ENCODE measurements around the gene FBXW7.

GRCh38 chr4:152467101-152467500 lies 68.8 kb downstream of the FBXW7 start:
- TF ChIP-seq, protein P1, sequence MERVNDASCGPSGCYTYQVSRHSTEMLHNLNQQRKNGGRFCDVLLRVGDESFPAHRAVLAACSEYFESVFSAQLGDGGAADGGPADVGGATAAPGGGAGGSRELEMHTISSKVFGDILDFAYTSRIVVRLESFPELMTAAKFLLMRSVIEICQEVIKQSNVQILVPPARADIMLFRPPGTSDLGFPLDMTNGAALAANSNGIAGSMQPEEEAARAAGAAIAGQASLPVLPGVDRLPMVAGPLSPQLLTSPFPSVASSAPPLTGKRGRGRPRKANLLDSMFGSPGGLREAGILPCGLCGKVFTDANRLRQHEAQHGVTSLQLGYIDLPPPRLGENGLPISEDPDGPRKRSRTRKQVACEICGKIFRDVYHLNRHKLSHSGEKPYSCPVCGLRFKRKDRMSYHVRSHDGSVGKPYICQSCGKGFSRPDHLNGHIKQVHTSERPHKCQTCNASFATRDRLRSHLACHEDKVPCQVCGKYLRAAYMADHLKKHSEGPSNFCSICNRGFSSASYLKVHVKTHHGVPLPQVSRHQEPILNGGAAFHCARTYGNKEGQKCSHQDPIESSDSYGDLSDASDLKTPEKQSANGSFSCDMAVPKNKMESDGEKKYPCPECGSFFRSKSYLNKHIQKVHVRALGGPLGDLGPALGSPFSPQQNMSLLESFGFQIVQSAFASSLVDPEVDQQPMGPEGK (CRISPR knock-in tag; IDR thresholded peaks at IDR 0.05; ENCODE audit: borderline replicate concordance), result no peak
- TF ChIP-seq TSHZ2 (CRISPR knock-in tag; IDR thresholded peaks at IDR 0.05), result no peak
- no peak for TF ChIP-seq ZC3H10 (CRISPR knock-in tag; IDR thresholded peaks at IDR 0.05)
